Epidermal melanocyte (primary cell): ENCODE measurements around the gene SEMA3C.
"Not testable (repeated sequence)": the region's sequence is repeated elsewhere in the genome, so short reads cannot be mapped to it uniquely, and the experiment has no call there.

ENCODE experiments used
- DNase-seq: peaks from one replicate; pipeline ENCODE4 v3.0.0; 2011; ENCODE audit warnings: low spot score; ENCODE audit not compliant: insufficient read length

The SEMA3C gene

GRCh38 chr7:80929619-80930018 is 10.8 kb upstream of the SEMA3C start:
- no peak for DNase-seq

GRCh38 chr7:80926955-80927354 is 8.1 kb upstream of the SEMA3C start:
- not testable (repeated sequence) for DNase-seq

GRCh38 chr7:80924090-80924489 is 5.2 kb upstream of the SEMA3C start:
- no peak for DNase-seq

- DNase-seq: no peak
Observed at GRCh38 chr7:80923211-80923612, 4.4 kb upstream of the SEMA3C start.

- DNase-seq: no peak
Observed at GRCh38 chr7:80922253-80923049, 3.6 kb upstream of the SEMA3C start.

- no peak for DNase-seq
Observed at GRCh38 chr7:80921130-80921529, 2.3 kb upstream of the SEMA3C start.

- DNase-seq: no peak
Observed at GRCh38 chr7:80918399-80918798, 452 bp downstream of the SEMA3C start.

- DNase-seq: no peak
Observed at GRCh38 chr7:80916770-80917741, 1.8 kb downstream of the SEMA3C start.

- no peak for DNase-seq
Observed at GRCh38 chr7:80910228-80910627, 8.6 kb downstream of the SEMA3C start.

GRCh38 chr7:80908360-80908797 is 10.5 kb downstream of the SEMA3C start:
- no peak for DNase-seq

- DNase-seq: no peak
Observed at GRCh38 chr7:80907612-80908011, 11.2 kb downstream of the SEMA3C start.

- no peak for DNase-seq
Observed at GRCh38 chr7:80907141-80907601, 11.7 kb downstream of the SEMA3C start.

- no peak for DNase-seq
Observed at GRCh38 chr7:80905334-80905733, 13.5 kb downstream of the SEMA3C start.

- DNase-seq: no peak
Observed at GRCh38 chr7:80902716-80903308, 16.0 kb downstream of the SEMA3C start.

- DNase-seq: no peak
Observed at GRCh38 chr7:80902019-80902418, 16.8 kb downstream of the SEMA3C start.

GRCh38 chr7:80900583-80901576 is 18.0 kb downstream of the SEMA3C start:
- DNase-seq: no peak

GRCh38 chr7:80896906-80897598 is 21.8 kb downstream of the SEMA3C start:
- DNase-seq: no peak

GRCh38 chr7:80895056-80895455 is 23.8 kb downstream of the SEMA3C start:
- no peak for DNase-seq

GRCh38 chr7:80891259-80891544 is 27.6 kb downstream of the SEMA3C start:
- DNase-seq: no peak
